T follicular helper cell (primary cell): ENCODE results near the gene DMXL1.
"Not testable (repeated sequence)": the region's sequence is repeated elsewhere in the genome, so short reads cannot be mapped to it uniquely, and the experiment has no call there.

ENCODE experiments used
- DNase-seq: peaks from one replicate; pipeline ENCODE4 v3.0.0-alpha.2; 2020; ENCODE audit warnings: low read depth

Gene DMXL1

GRCh38 chr5:119122474-119122873 is 51.6 kb downstream of the DMXL1 start:
- not testable (repeated sequence) for DNase-seq

GRCh38 chr5:119123280-119123679 is 52.4 kb downstream of the DMXL1 start:
- no peak for DNase-seq

GRCh38 chr5:119129770-119130169 is 58.9 kb downstream of the DMXL1 start:
- DNase-seq, result no peak

GRCh38 chr5:119131530-119132304 is 60.8 kb downstream of the DMXL1 start:
- DNase-seq, result no peak

GRCh38 chr5:119135743-119136142 is 64.9 kb downstream of the DMXL1 start:
- DNase-seq, result not testable (repeated sequence)

- no peak for DNase-seq
Measured at GRCh38 chr5:119136666-119137318, 65.9 kb downstream of the DMXL1 start.

- no peak for DNase-seq
Measured at GRCh38 chr5:119153629-119154028, 82.7 kb downstream of the DMXL1 start.

GRCh38 chr5:119158144-119158543 is 87.3 kb downstream of the DMXL1 start:
- no peak for DNase-seq

GRCh38 chr5:119161430-119161829 is 90.5 kb downstream of the DMXL1 start:
- DNase-seq, result no peak

- DNase-seq, result no peak
Measured at GRCh38 chr5:119166026-119166425, 95.1 kb downstream of the DMXL1 start.

GRCh38 chr5:119168401-119168800 is 97.5 kb downstream of the DMXL1 start:
- no peak for DNase-seq

- DNase-seq, result no peak
Measured at GRCh38 chr5:119171686-119172085, 100.8 kb downstream of the DMXL1 start.

- no peak for DNase-seq
Measured at GRCh38 chr5:119174578-119175163, 103.8 kb downstream of the DMXL1 start.

- no peak for DNase-seq
Measured at GRCh38 chr5:119176785-119177184, 105.9 kb downstream of the DMXL1 start.

GRCh38 chr5:119177226-119177625 is 106.3 kb downstream of the DMXL1 start:
- DNase-seq, result no peak

GRCh38 chr5:119178435-119178834 is 107.5 kb downstream of the DMXL1 start:
- DNase-seq, result no peak

- DNase-seq, result no peak
Measured at GRCh38 chr5:119179857-119180641, 109.2 kb downstream of the DMXL1 start.

- DNase-seq, result not testable (repeated sequence)
Measured at GRCh38 chr5:119185512-119185911, 114.6 kb downstream of the DMXL1 start.

- no peak for DNase-seq
Measured at GRCh38 chr5:119187776-119188529, 117.1 kb downstream of the DMXL1 start.

GRCh38 chr5:119190470-119191095 is 119.7 kb downstream of the DMXL1 start:
- no peak for DNase-seq

- no peak for DNase-seq
Measured at GRCh38 chr5:119191944-119192343, 121.1 kb downstream of the DMXL1 start.
